Left hindlimb (tissue), 1 donor: ENCODE data around the gene KLHL29.

Experiments
- DNase-seq: peaks from one replicate; pipeline ENCODE4 v3.0.0-alpha.2; 2018

KLHL29 gene

GRCh38 chr2:23597687-23598086 lies 212.7 kb downstream of the KLHL29 start:
- DNase-seq: no peak

- DNase-seq: no peak
These were observed 214.0 kb downstream of the KLHL29 start for GRCh38 chr2:23599006-23599405.

- no peak for DNase-seq
These were observed 214.7 kb downstream of the KLHL29 start for GRCh38 chr2:23599667-23600066.

- DNase-seq: no peak
These were observed 215.4 kb downstream of the KLHL29 start for GRCh38 chr2:23600346-23600745.

GRCh38 chr2:23601301-23601965 lies 216.5 kb downstream of the KLHL29 start:
- DNase-seq: no peak

- no peak for DNase-seq
These were observed 217.1 kb downstream of the KLHL29 start for GRCh38 chr2:23602116-23602515.

GRCh38 chr2:23603156-23603555 lies 218.2 kb downstream of the KLHL29 start:
- no peak for DNase-seq

- DNase-seq: no peak
These were observed 218.6 kb downstream of the KLHL29 start for GRCh38 chr2:23603581-23603980.

- no peak for DNase-seq
These were observed 219.8 kb downstream of the KLHL29 start for GRCh38 chr2:23604731-23605130.

- no peak for DNase-seq
These were observed 220.3 kb downstream of the KLHL29 start for GRCh38 chr2:23605236-23605635.

GRCh38 chr2:23606196-23606595 lies 221.2 kb downstream of the KLHL29 start:
- DNase-seq: no peak

GRCh38 chr2:23606968-23607367 lies 222.0 kb downstream of the KLHL29 start:
- DNase-seq: peak; percentile 17

GRCh38 chr2:23607925-23608324 lies 222.9 kb downstream of the KLHL29 start:
- no peak for DNase-seq

- no peak for DNase-seq
These were observed 224.3 kb downstream of the KLHL29 start for GRCh38 chr2:23609254-23609653.

GRCh38 chr2:23611839-23612238 lies 226.9 kb downstream of the KLHL29 start:
- DNase-seq: no peak

- DNase-seq: peak; percentile 14
These were observed 229.7 kb downstream of the KLHL29 start for GRCh38 chr2:23614701-23615100.

- DNase-seq: peak; percentile 24
These were observed 230.4 kb downstream of the KLHL29 start for GRCh38 chr2:23615216-23616020.

- DNase-seq: peak; percentile 17
These were observed 231.7 kb downstream of the KLHL29 start for GRCh38 chr2:23616630-23617029.

- peak; percentile 86 for DNase-seq
These were observed 232.3 kb downstream of the KLHL29 start for GRCh38 chr2:23617167-23617810.

GRCh38 chr2:23617811-23618215 lies 232.8 kb downstream of the KLHL29 start:
- peak; percentile 79 for DNase-seq

- peak; percentile 17 for DNase-seq
These were observed 233.3 kb downstream of the KLHL29 start for GRCh38 chr2:23618265-23618664.

- DNase-seq: peak; percentile 32
These were observed 234.0 kb downstream of the KLHL29 start for GRCh38 chr2:23618794-23619530.

- DNase-seq: peak; percentile 26
These were observed 235.0 kb downstream of the KLHL29 start for GRCh38 chr2:23619941-23620340.
